ENCODE results near the gene SLC35G4.

The SLC35G4 gene

DNA sequence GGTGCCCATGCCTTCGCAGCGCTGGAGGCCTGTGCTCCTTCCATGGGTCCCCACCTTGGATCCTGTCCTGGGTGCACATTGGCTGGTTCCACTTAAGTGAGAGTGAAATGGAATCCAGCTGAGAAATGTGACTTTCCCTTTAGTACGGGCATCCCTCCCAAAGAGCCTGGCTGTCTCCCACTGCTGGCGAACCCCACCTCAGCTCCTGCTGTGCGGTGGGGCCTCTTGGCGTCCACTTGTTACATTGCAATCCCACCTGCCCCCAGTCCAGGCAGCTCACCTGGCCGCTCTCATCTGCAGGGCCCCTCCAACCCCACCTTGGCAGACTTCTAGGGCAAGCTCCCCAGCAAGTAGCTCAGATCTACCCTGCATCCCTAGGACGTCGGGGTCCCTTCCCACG is 44.1 kb downstream of the SLC35G4 start:
- TF ChIP-seq, protein P1, sequence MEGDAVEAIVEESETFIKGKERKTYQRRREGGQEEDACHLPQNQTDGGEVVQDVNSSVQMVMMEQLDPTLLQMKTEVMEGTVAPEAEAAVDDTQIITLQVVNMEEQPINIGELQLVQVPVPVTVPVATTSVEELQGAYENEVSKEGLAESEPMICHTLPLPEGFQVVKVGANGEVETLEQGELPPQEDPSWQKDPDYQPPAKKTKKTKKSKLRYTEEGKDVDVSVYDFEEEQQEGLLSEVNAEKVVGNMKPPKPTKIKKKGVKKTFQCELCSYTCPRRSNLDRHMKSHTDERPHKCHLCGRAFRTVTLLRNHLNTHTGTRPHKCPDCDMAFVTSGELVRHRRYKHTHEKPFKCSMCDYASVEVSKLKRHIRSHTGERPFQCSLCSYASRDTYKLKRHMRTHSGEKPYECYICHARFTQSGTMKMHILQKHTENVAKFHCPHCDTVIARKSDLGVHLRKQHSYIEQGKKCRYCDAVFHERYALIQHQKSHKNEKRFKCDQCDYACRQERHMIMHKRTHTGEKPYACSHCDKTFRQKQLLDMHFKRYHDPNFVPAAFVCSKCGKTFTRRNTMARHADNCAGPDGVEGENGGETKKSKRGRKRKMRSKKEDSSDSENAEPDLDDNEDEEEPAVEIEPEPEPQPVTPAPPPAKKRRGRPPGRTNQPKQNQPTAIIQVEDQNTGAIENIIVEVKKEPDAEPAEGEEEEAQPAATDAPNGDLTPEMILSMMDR (IDR thresholded peaks at IDR 0.05): no peak

DNA sequence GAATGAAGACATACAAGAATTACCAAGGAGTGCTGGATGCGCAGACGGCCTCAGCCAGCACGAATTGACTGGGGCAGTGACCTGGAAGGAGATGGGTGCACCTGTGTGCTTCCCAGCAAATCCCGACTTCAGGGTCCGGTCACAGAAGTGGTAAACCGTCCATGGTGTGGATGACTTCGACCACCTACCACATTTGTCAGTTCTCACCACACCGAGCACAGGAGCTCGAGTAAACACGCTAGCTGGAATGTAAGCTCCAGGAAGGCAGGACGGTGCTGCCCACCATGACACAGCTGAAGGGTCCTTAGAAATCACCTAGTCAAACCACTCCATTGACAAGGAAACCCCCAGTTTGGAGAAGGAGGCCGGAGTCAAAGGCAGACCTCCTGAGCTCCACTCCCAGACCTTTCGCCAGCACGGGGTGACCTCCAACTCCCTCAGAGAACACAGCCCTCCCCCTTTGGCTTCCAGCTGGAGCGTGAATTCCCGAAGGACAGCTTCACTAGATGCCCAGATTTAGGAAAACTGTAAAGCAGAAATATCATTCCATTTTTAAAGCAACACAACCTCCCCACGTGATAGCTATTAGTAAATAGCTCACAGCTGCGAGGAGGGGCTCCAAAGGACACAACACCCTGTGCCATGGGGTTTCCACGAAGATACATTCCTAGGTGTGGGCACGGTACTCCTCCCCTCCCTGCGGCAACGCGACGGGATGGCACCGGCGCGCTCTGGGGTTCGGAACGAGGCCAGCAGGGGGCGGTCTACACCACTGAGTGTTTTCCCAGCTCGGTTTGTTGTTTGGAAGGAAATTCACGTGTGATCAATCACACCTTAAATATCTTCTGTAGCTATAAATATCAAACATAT is 45.6 kb downstream of the SLC35G4 start:
- TF ChIP-seq, protein P1 (IDR thresholded peaks at IDR 0.05): peak; percentile 95

DNA sequence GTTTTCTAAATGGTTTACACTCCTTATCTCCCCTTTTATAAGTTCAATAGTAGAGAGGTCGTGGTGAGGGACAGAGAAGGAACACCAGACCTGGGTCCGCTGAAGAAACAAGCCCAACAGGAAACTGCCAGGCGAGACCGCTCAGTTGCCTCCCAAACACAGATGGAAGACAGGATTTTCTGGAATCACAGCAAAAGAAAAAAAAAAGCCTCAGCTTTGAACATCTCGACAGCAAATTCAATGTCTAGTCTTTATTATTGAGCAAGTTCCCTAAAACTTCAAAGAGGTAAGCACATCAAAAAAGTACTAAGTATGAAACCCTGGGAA is 46.2 kb downstream of the SLC35G4 start:
- TF ChIP-seq, protein P1 (IDR thresholded peaks at IDR 0.05): no peak; the same call in 1 of the 2 replicates

DNA sequence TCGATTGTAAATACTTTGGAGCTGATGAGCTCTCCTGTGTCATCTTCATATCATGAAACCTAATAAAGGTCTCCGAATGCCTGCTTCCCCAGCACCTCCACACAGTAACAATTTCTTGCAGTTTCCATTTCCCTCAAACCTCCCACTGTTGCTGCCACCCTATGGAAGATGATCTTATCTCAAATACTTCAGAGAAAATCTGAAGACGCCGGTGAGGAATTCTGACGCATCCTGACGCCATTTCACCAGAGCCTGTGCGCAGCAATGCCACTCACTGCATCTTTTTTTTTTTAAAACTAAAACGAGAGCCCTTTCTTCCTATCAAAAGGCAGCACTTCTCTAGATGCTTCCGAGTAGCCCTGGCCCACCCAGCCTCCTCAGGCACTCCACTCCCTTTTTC is 47.8 kb downstream of the SLC35G4 start:
- TF ChIP-seq, protein P1 (IDR thresholded peaks at IDR 0.05): no peak

DNA sequence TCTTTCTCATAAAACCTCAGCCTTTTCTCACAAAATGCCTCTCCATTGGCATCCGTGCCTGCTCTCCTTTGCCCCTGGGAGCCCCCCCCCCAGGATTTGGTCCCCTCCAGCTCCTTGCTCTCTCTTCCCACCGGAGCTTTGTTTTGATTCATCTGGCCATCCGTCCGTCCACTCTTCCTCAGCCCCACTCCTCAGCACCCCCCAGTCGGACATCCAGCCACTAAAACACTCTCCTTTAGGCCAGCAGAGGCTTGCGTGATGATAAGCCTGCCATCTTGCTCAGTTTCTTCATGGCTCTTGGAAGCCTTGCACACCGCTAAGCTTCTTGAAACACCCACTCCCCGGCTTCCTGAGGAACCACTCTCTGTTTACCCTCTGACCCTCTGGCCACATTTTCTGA is 48.2 kb downstream of the SLC35G4 start:
- TF ChIP-seq, protein P1 (IDR thresholded peaks at IDR 0.05): no peak

DNA sequence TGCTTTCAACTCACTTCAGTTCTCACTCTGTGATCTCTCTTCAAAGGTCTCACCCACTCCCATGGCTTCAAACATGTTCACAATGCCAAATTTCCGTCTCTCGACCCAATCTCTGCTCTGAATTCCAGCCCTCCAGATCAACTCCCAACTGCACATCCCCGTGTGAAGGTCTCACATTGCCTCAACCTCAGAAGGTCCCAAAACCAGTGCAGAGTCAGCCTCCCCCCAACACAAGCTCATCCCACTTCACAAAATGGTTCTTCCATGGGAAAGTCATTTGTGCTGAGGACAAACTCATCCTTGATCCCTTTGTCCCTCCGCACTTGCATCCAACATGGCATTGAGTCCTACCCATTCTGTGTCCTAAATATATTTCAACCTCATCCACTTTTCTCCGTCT is 48.6 kb downstream of the SLC35G4 start:
- TF ChIP-seq, protein P1 (IDR thresholded peaks at IDR 0.05): no peak

DNA sequence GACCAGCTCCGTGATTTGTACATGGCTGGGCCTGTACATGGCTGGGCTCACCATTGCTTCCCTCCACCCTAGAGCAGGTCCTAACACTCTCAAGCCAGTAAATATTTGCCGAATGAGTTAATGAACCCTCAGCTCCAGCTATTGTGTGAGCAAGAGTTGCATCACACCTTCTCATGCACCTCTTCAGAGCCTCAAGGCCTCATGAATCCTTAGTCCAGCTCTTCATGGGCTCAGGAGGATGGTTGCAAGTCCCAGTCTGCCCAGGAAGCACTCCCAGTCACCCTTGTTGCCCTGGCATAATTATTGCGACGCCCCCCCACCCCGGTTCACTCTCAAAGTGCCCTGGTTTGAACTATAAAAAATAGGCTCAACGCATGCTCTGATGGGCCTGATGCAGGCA is 49.6 kb downstream of the SLC35G4 start:
- TF ChIP-seq, protein P1 (IDR thresholded peaks at IDR 0.05): no peak

Measured in LNCAP (cell line).